Measurements from ENCODE around the gene CCIN. TPM values are rescaled to one million over a fixed set of nuclear protein-coding genes. Genes with fewer than 3 reads are reported as not detected.

The CCIN gene
- total RNA-seq, 1 donor from 2014 or later: not detected

DNA sequence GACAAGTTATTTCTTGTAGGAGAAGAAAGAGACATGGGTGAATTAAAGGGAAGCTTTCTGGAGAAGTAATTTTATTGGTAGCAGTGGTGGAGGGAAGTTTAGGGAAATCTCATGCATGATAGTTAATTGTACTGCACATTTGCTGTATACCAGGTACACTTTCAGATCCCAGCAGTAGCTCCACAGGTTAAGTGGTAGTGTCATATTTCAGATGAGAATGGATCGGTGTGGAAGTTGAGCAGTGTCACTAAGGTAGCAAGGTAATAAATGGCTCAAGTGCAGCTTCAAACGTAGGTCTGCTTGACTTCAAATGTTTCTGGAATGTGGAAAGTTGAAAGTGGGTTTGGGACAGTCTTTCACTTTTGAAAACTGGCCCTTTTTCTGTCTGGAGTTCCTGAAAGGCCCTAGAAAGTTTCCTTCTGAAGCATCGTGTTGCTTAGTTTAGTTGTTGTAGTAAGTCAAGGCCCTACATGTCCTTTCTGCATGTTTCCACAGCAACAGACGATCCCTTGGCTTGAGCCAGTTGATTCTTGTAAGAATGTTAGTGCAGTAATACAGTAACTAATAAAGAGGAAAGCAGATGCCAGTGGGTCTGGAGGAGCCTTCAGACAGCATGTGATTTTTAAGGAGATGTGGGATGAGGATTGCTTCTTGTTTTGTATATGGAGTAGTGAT, 25.3 kb downstream of the CCIN start:
- no peaks in the 10 kb centered on the region for H3K27me3 Mint-ChIP-seq (ENCODE audit: insufficient read depth, low read depth)
- peaks cover 14% of the 10 kb centered on the region for H3K36me3 Mint-ChIP-seq
- no peaks in the 10 kb centered on the region for H3K27me3 ChIP-seq
- no peak overlapping the region for H3K27ac ChIP-seq
- H3K4me3 Mint-ChIP-seq: no peak overlapping the region
- TF ChIP-seq EZH2 (IDR thresholded peaks at IDR 0.05) (no peak), EZH2phosphoT487 (IDR thresholded peaks at IDR 0.05) (no peak)
- TF ChIP-seq, protein P1, sequence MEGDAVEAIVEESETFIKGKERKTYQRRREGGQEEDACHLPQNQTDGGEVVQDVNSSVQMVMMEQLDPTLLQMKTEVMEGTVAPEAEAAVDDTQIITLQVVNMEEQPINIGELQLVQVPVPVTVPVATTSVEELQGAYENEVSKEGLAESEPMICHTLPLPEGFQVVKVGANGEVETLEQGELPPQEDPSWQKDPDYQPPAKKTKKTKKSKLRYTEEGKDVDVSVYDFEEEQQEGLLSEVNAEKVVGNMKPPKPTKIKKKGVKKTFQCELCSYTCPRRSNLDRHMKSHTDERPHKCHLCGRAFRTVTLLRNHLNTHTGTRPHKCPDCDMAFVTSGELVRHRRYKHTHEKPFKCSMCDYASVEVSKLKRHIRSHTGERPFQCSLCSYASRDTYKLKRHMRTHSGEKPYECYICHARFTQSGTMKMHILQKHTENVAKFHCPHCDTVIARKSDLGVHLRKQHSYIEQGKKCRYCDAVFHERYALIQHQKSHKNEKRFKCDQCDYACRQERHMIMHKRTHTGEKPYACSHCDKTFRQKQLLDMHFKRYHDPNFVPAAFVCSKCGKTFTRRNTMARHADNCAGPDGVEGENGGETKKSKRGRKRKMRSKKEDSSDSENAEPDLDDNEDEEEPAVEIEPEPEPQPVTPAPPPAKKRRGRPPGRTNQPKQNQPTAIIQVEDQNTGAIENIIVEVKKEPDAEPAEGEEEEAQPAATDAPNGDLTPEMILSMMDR (IDR thresholded peaks at IDR 0.05): no peak
- peaks cover 11% of the 10 kb centered on the region for H3F3A ChIP-seq (ENCODE audit: low read depth)
- no peak for DNase-seq (ENCODE audit: low spot score)
- no peak overlapping the region for H3K4me2 ChIP-seq
- H3K4me1 ChIP-seq: peaks cover 20% of the 10 kb centered on the region
- H3K27ac Mint-ChIP-seq: no peak overlapping the region
- peaks cover 77% of the 10 kb centered on the region for H3K79me2 ChIP-seq (ENCODE audit: low read depth)
- peaks cover 29% of the 10 kb centered on the region for H3K4me1 Mint-ChIP-seq
- H4K20me1 ChIP-seq (ENCODE audit: low read depth): peaks cover 58% of the 10 kb centered on the region
- no peak overlapping the region for H3K9ac ChIP-seq
- no peak overlapping the region for H3K4me3 ChIP-seq
- H3K9me3 Mint-ChIP-seq: no peaks in the 10 kb centered on the region
- no peaks in the 10 kb centered on the region for H3K36me3 ChIP-seq
- H3K9me3 ChIP-seq (ENCODE audit: low read depth): no peaks in the 10 kb centered on the region
- H2AFZ ChIP-seq (replicated peaks): no peak overlapping the region

DNA sequence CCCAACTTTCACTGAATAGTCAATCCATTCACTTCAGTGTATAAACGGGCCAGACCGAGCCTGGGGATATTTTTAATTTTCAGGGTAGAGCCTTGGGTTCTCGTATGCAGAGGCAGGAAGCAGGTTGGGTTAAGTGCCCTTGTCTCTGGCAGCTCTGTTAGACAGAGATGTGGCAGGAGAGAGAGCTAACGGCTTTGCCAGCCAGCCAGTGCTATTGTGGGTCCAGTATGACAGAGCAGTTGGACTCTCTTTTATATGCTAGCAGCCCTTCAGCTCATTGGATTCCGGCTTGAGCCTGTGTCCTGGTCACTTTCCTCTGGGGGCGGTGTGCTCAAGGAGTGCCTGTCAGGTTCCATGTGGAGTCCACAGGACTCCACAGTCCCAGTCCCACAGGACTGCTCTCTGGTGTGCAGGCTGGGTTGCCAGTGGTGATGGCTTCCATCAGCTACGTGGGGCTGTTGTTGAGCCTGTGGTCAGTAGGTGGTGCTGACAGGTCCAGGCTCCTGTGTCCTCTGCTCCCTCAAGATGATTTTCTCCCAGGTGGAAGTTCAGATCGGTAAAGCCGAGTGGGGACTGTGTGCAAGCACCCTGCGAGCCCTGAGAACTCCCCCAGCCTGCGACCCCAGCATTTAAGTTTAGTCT, 35.8 kb downstream of the CCIN start:
- peaks cover 23% of the 10 kb centered on the region for H3K79me2 ChIP-seq (ENCODE audit: low read depth)
- peaks cover 38% of the 10 kb centered on the region for H4K20me1 ChIP-seq (ENCODE audit: low read depth)
- H3K27ac Mint-ChIP-seq: no peak overlapping the region

DNA sequence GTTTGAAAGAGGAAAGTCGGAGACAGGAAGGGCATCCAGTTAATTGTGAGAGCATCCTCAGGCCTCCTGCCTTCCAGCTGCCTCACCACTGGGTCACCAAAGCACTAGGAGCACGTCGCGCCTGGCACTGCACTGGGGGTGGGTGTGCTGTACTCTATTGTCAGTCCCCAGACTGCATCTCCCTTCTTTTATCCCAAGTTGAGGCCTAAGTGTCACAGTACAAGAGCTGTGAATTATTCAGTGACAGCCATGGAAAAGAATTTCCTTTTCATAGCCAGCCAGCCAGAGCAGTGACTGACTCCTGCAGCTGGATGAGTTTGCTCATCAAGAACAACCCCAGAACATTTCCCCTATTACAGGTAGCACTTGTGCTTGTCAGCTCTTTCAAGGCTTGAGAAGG, 37.8 kb downstream of the CCIN start:
- H3K9ac ChIP-seq: no peak overlapping the region
- peaks cover 5% of the 10 kb centered on the region for H3K27me3 Mint-ChIP-seq (ENCODE audit: insufficient read depth, low read depth)
- peaks cover 19% of the 10 kb centered on the region for H3K4me1 Mint-ChIP-seq
- peak overlapping the region; percentile 69 for H3K27ac Mint-ChIP-seq
- H3K27ac ChIP-seq: no peak overlapping the region
- H3K36me3 ChIP-seq: peaks cover 2% of the 10 kb centered on the region
- H3K9me3 Mint-ChIP-seq: no peaks in the 10 kb centered on the region
- H3K4me2 ChIP-seq: no peak overlapping the region
- H3K9me3 ChIP-seq (ENCODE audit: low read depth): no peaks in the 10 kb centered on the region
- H4K20me1 ChIP-seq (ENCODE audit: low read depth): peaks cover 58% of the 10 kb centered on the region
- H3K79me2 ChIP-seq (ENCODE audit: low read depth): peaks cover 34% of the 10 kb centered on the region
- no peak for TF ChIP-seq EZH2phosphoT487 (IDR thresholded peaks at IDR 0.05)
- TF ChIP-seq, protein P1 (IDR thresholded peaks at IDR 0.05): no peak
- TF ChIP-seq EZH2 (IDR thresholded peaks at IDR 0.05): no peak
- H3K27me3 ChIP-seq: no peaks in the 10 kb centered on the region
- H3K36me3 Mint-ChIP-seq: peaks cover 43% of the 10 kb centered on the region
- no peak for DNase-seq (ENCODE audit: low spot score)
- no peak overlapping the region for H2AFZ ChIP-seq (replicated peaks)
- no peaks in the 10 kb centered on the region for H3K4me1 ChIP-seq
- no peak overlapping the region for H3K4me3 Mint-ChIP-seq
- H3K4me3 ChIP-seq: no peak overlapping the region
- no peaks in the 10 kb centered on the region for H3F3A ChIP-seq (ENCODE audit: low read depth)

More for the DNA sequence above, 35.8 kb downstream of the CCIN start:
- Histone ChIP-seq H3K27me3 (no peaks in the 10 kb centered on the region), H3K27ac (no peak overlapping the region), H3K36me3 (peaks cover 10% of the 10 kb centered on the region), H2AFZ (replicated peaks) (no peak overlapping the region), H3K4me2 (no peak overlapping the region), H3K9me3 (ENCODE audit: low read depth) (no peaks in the 10 kb centered on the region), H3K4me3 (no peak overlapping the region), H3K9ac (no peak overlapping the region), H3K4me1 (no peaks in the 10 kb centered on the region), H3F3A (ENCODE audit: low read depth) (no peaks in the 10 kb centered on the region)
- Mint-ChIP-seq H3K4me3 (no peak overlapping the region), H3K9me3 (no peaks in the 10 kb centered on the region), H3K27me3 (ENCODE audit: insufficient read depth, low read depth) (peaks cover 5% of the 10 kb centered on the region), H3K4me1 (peaks cover 13% of the 10 kb centered on the region), H3K36me3 (peaks cover 41% of the 10 kb centered on the region)
- TF ChIP-seq EZH2 (IDR thresholded peaks at IDR 0.05): no peak
- TF ChIP-seq, protein P1 (IDR thresholded peaks at IDR 0.05): peak; percentile 43
- peak; percentile 35 for DNase-seq (ENCODE audit: low spot score)

Data from neural progenitor cell (in vitro differentiated cells).